ENCODE results near the gene ITSN1.
"Not testable (repeated sequence)": the region's sequence is repeated elsewhere in the genome, so short reads cannot be mapped to it uniquely, and the experiment has no call there.

ITSN1 gene

GRCh38 chr21:33863191-33863590 is 220.9 kb downstream of the ITSN1 start:
- not testable (repeated sequence) for DNase-seq (ENCODE audit: low spot score)

- DNase-seq (ENCODE audit: low spot score): no peak
Measured at GRCh38 chr21:33864150-33864549, 221.8 kb downstream of the ITSN1 start.

- DNase-seq (ENCODE audit: low spot score): no peak
Measured at GRCh38 chr21:33865176-33865575, 222.9 kb downstream of the ITSN1 start.

GRCh38 chr21:33865996-33866575 is 223.8 kb downstream of the ITSN1 start:
- DNase-seq (ENCODE audit: low spot score): no peak

- DNase-seq (ENCODE audit: low spot score): no peak
Measured at GRCh38 chr21:33866826-33867225, 224.5 kb downstream of the ITSN1 start.

- not testable (repeated sequence) for DNase-seq (ENCODE audit: low spot score)
Measured at GRCh38 chr21:33867868-33868267, 225.6 kb downstream of the ITSN1 start.

GRCh38 chr21:33869873-33870272 is 227.6 kb downstream of the ITSN1 start:
- no peak for DNase-seq (ENCODE audit: low spot score)

GRCh38 chr21:33870768-33871167 is 228.5 kb downstream of the ITSN1 start:
- no peak for DNase-seq (ENCODE audit: low spot score)

GRCh38 chr21:33871171-33871570 is 228.9 kb downstream of the ITSN1 start:
- DNase-seq (ENCODE audit: low spot score): no peak

- DNase-seq (ENCODE audit: low spot score): no peak
Measured at GRCh38 chr21:33872881-33873515, 230.7 kb downstream of the ITSN1 start.

- DNase-seq (ENCODE audit: low spot score): no peak
Measured at GRCh38 chr21:33874161-33874560, 231.9 kb downstream of the ITSN1 start.

- DNase-seq (ENCODE audit: low spot score): no peak
Measured at GRCh38 chr21:33875026-33875695, 232.9 kb downstream of the ITSN1 start.

- no peak for DNase-seq (ENCODE audit: low spot score)
Measured at GRCh38 chr21:33878824-33879223, 236.5 kb downstream of the ITSN1 start.

GRCh38 chr21:33880626-33881025 is 238.3 kb downstream of the ITSN1 start:
- no peak for DNase-seq (ENCODE audit: low spot score)

GRCh38 chr21:33881689-33882440 is 239.6 kb downstream of the ITSN1 start:
- no peak for DNase-seq (ENCODE audit: low spot score)

GRCh38 chr21:33883118-33883517 is 240.8 kb downstream of the ITSN1 start:
- DNase-seq (ENCODE audit: low spot score): no peak

GRCh38 chr21:33884376-33885171 is 242.3 kb downstream of the ITSN1 start:
- DNase-seq (ENCODE audit: low spot score): no peak

GRCh38 chr21:33885172-33885514 is 242.8 kb downstream of the ITSN1 start:
- no peak for DNase-seq (ENCODE audit: low spot score)

GRCh38 chr21:33886321-33886720 is 244.0 kb downstream of the ITSN1 start:
- no peak for DNase-seq (ENCODE audit: low spot score)

GRCh38 chr21:33890187-33890586 is 247.9 kb downstream of the ITSN1 start:
- DNase-seq (ENCODE audit: low spot score): no peak

GRCh38 chr21:33892853-33893252 is 250.6 kb downstream of the ITSN1 start:
- no peak for DNase-seq (ENCODE audit: low spot score)

GRCh38 chr21:33893917-33894316 is 251.6 kb downstream of the ITSN1 start:
- DNase-seq (ENCODE audit: low spot score): no peak

All from activated CD4-positive, alpha-beta T cell treated with anti-CD3 and anti-CD28 coated beads, Interleukin-2, Interleukin-4, amounts not matched to agents 100 ng/mL and 50 ng/mL, durations not matched to agents 16 hours and 8 hours (primary cell).